ENCODE results near the gene BCR.

BCR gene

GRCh38 chr22:23143119-23143518 is 37.2 kb upstream of the BCR start:
- no peak overlapping the region for H2AFZ ChIP-seq (ENCODE audit: low read depth, low read length, severe bottlenecking)
- H3K9me2 ChIP-seq (replicated peaks; ENCODE audit: insufficient read depth, low read length): no peaks in the 10 kb centered on the region
- no peaks in the 10 kb centered on the region for H4K20me1 ChIP-seq (ENCODE audit: low read depth, low read length)
- no peaks in the 10 kb centered on the region for H3K27me3 ChIP-seq (ENCODE audit: low read length)
- H3F3A ChIP-seq (ENCODE audit: insufficient read depth): no peaks in the 10 kb centered on the region
- H3K4me2 ChIP-seq (ENCODE audit: low read depth, low read length, poor library complexity, severe bottlenecking): no peak overlapping the region
- no peak overlapping the region for H3K4me3 ChIP-seq (ENCODE audit: insufficient read depth, low read length, poor library complexity, severe bottlenecking)
- TF ChIP-seq EZH2phosphoT487 (conservative IDR thresholded peaks at IDR 0.05; ENCODE audit: low read length): no peak
- H3K9me3 ChIP-seq (ENCODE audit: insufficient read depth, low read length): no peaks in the 10 kb centered on the region
- no peak overlapping the region for H3K27ac ChIP-seq (ENCODE audit: low read depth, low read length)
- no peaks in the 10 kb centered on the region for H3K36me3 ChIP-seq (ENCODE audit: low read length)
- H3K79me2 ChIP-seq (ENCODE audit: insufficient read depth, low read length): no peaks in the 10 kb centered on the region
- H3K9ac ChIP-seq (ENCODE audit: low read length): no peak overlapping the region

- Histone ChIP-seq H3K79me2 (ENCODE audit: insufficient read depth, low read length) (no peaks in the 10 kb centered on the region), H3K9ac (ENCODE audit: low read length) (no peak overlapping the region), H4K20me1 (ENCODE audit: low read depth, low read length) (no peaks in the 10 kb centered on the region), H3K4me2 (ENCODE audit: low read depth, low read length, poor library complexity, severe bottlenecking) (peak overlapping the region; percentile 36), H3K36me3 (ENCODE audit: low read length) (no peaks in the 10 kb centered on the region), H3K9me2 (replicated peaks; ENCODE audit: insufficient read depth, low read length) (no peaks in the 10 kb centered on the region), H3K9me3 (ENCODE audit: insufficient read depth, low read length) (no peaks in the 10 kb centered on the region), H2AFZ (ENCODE audit: low read depth, low read length, severe bottlenecking) (no peak overlapping the region), H3K27ac (ENCODE audit: low read depth, low read length) (no peak overlapping the region), H3F3A (ENCODE audit: insufficient read depth) (no peaks in the 10 kb centered on the region), H3K27me3 (ENCODE audit: low read length) (no peaks in the 10 kb centered on the region), H3K4me3 (ENCODE audit: insufficient read depth, low read length, poor library complexity, severe bottlenecking) (no peak overlapping the region)
- TF ChIP-seq CTCF (IDR thresholded peaks at IDR 0.05; ENCODE audit: insufficient read depth, low read length, poor library complexity, severe bottlenecking) (no peak), EZH2phosphoT487 (conservative IDR thresholded peaks at IDR 0.05; ENCODE audit: low read length) (no peak)
These were observed 35.9 kb upstream of the BCR start for GRCh38 chr22:23144432-23144831.

- no peak within 1 kb of the TSS for H3K4me3 ChIP-seq (ENCODE audit: insufficient read depth, low read length, poor library complexity, severe bottlenecking)
- H3K9ac ChIP-seq (ENCODE audit: low read length): no peak within 1 kb of the TSS
- no peak within 1 kb of the TSS for H3K27ac ChIP-seq (ENCODE audit: low read depth, low read length)
These were observed 35.1 kb upstream of the BCR start, which contains the start of gene RAB36 for GRCh38 chr22:23144932-23145877. TSS of gene RAB36 (plus strand) at chr22:23145477. CDS start at chr22:23146617, 1,140 bp downstream.

More at GRCh38 chr22:23144932-23145877, 35.1 kb upstream of the BCR start, which contains the start of gene RAB36:
- TF ChIP-seq CTCF (IDR thresholded peaks at IDR 0.05; ENCODE audit: insufficient read depth, low read length, poor library complexity, severe bottlenecking): no peak
- TF ChIP-seq EZH2phosphoT487 (conservative IDR thresholded peaks at IDR 0.05; ENCODE audit: low read length): no peak
- Histone ChIP-seq H3K27me3 (ENCODE audit: low read length) (no peaks in the 10 kb centered on the region), H2AFZ (ENCODE audit: low read depth, low read length, severe bottlenecking) (no peak within 1 kb of the TSS), H3F3A (ENCODE audit: insufficient read depth) (no peaks in the 10 kb centered on the region), H3K79me2 (ENCODE audit: insufficient read depth, low read length) (no peaks in the 10 kb centered on the region), H3K9me2 (replicated peaks; ENCODE audit: insufficient read depth, low read length) (no peaks in the 10 kb centered on the region), H4K20me1 (ENCODE audit: low read depth, low read length) (no peaks in the 10 kb centered on the region), H3K9me3 (ENCODE audit: insufficient read depth, low read length) (no peaks in the 10 kb centered on the region), H3K36me3 (ENCODE audit: low read length) (no peaks in the 10 kb centered on the region), H3K4me2 (ENCODE audit: low read depth, low read length, poor library complexity, severe bottlenecking) (peak within 1 kb of the TSS; percentile 36)
